PC-9 (cell line): ENCODE results near the gene CSF1R.

Experiments used
- CTCF ChIP-seq: fragments of 200-600 bp; sonication (generic); conservative IDR thresholded peaks from 2 replicates; pipeline ENCODE4 v1.6.1; 2017; ENCODE audit warnings: mixed run types, antibody characterized with exemption, mild to moderate bottlenecking, moderate library complexity
- EZH2 ChIP-seq: fragments of 200-600 bp; sonication (generic); IDR thresholded peaks from 2 replicates; pipeline ENCODE4 v1.8.0; 2017; ENCODE audit warnings: antibody characterized with exemption, low read depth

DNA sequence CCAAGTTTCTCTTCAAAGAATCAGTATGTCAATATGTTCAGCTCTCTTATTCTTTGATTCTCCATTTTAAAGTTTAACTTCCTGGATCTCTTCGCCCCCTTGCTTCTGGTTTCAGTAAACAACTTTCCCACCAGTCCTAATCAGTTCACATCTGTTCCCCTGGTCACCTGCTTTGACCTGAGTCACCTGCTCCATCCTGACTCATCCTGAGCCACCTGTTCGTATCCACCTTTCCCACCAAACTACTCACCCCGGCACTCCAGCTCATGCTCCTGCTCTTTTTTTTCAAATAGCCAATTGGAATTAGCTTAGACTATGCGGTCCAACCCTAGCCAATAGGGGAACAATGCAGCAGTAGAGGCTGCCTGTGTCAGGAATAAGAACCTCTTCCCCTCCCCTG lies 23.6 kb upstream of the CSF1R start:
- TF ChIP-seq CTCF: no peak
- TF ChIP-seq EZH2: no peak
